ENCODE data around the gene PSME4. TPM values are rescaled to one million over a fixed set of nuclear protein-coding genes. Genes with fewer than 3 reads are reported as not detected.

The PSME4 gene
- total RNA-seq, 1 experiment from 2014 or later = 87.4 TPM

- H3K79me2 ChIP-seq (ENCODE audit: insufficient read depth, low read length) = no peaks in the 10 kb centered on the region
- no peaks in the 10 kb centered on the region for H3K4me1 ChIP-seq (ENCODE audit: insufficient read depth, low read length)
- no peak overlapping the region for H2BK20ac ChIP-seq (ENCODE audit: low read depth, low read length, poor library complexity, severe bottlenecking)
- no peak overlapping the region for H3K14ac ChIP-seq (ENCODE audit: insufficient read depth, low read length)
- H2BK120ac ChIP-seq (ENCODE audit: low read depth, low read length, poor library complexity, severe bottlenecking) = no peak overlapping the region
- H3K9me3 ChIP-seq (ENCODE audit: control insufficient read depth, low read depth, low read length) = no peaks in the 10 kb centered on the region
- H2BK15ac ChIP-seq (ENCODE audit: low read depth, low read length) = no peak overlapping the region
- H3K4me3 Mint-ChIP-seq = no peak overlapping the region
- no peak for DNase-seq
- no peak overlapping the region for H4K8ac ChIP-seq (replicated peaks; ENCODE audit: insufficient read length, low read depth, low read length)
- no peak overlapping the region for H3K56ac ChIP-seq (ENCODE audit: insufficient read length, low read depth, low read length)
- H3K27me3 ChIP-seq (ENCODE audit: insufficient read depth, low read length) = no peaks in the 10 kb centered on the region
- H2AK5ac ChIP-seq (ENCODE audit: insufficient read length, low read length) = no peak overlapping the region
- no peaks in the 10 kb centered on the region for H3K27me3 Mint-ChIP-seq (ENCODE audit: low read depth)
- H3K18ac ChIP-seq (ENCODE audit: insufficient read length, low read depth, low read length) = no peak overlapping the region
- H2BK5ac ChIP-seq (ENCODE audit: insufficient read length, low read length) = no peak overlapping the region
- no peak overlapping the region for H3K4ac ChIP-seq (ENCODE audit: low read depth, low read length)
- no peaks in the 10 kb centered on the region for H3K23me2 ChIP-seq (ENCODE audit: insufficient read length, low read depth, low read length, poor library complexity, severe bottlenecking)
- no peak overlapping the region for H3K9ac ChIP-seq (ENCODE audit: extremely low read depth, insufficient read length, low read length)
- H4K20me1 ChIP-seq (ENCODE audit: control insufficient read depth, insufficient read depth, insufficient read length) = no peaks in the 10 kb centered on the region
- H3K9me3 Mint-ChIP-seq = no peaks in the 10 kb centered on the region
- no peak overlapping the region for H2AFZ ChIP-seq (ENCODE audit: low read length)
- no peak overlapping the region for H3K27ac Mint-ChIP-seq
- no peak overlapping the region for H3K23ac ChIP-seq (ENCODE audit: insufficient read length, low read depth, low read length)
- no peak overlapping the region for H3K27ac ChIP-seq (ENCODE audit: insufficient read length, low read depth, low read length)
- TF ChIP-seq CTCF (conservative IDR thresholded peaks at IDR 0.05) = no peak
- no CpG with 5 or more reads among the region's 4 CpGs for WGBS (ENCODE audit: extremely low coverage, insufficient read length, low lambda C conversion rate)
- no peak overlapping the region for H4K91ac ChIP-seq (ENCODE audit: insufficient read length, low read depth, low read length)
- peaks cover 1 to 7% of the 10 kb centered on the region in 2 experiments; a peak in 3 of 4 replicates for H3K4me1 Mint-ChIP-seq
- no peak overlapping the region for H3T11ph ChIP-seq (ENCODE audit: low read length)
- H2BK12ac ChIP-seq (ENCODE audit: insufficient read length, low read depth, low read length) = no peak overlapping the region
- H3K79me1 ChIP-seq (ENCODE audit: insufficient read depth, low read depth, low read length, poor library complexity, severe bottlenecking) = no peaks in the 10 kb centered on the region
- no peak overlapping the region for H4K5ac ChIP-seq (ENCODE audit: insufficient read length, low read depth, low read length)
- H3K36me3 Mint-ChIP-seq (ENCODE audit: insufficient read depth in 1 of 3, low read depth in 3 of 3) = peaks cover 0 to 16% (median 7%) of the 10 kb centered on the region in 3 experiments; a peak in 5 of 7 replicates
- H3K4me2 ChIP-seq (ENCODE audit: insufficient read depth, insufficient read length, low read length) = no peak overlapping the region
Observed at GRCh38 chr2:53820711-53821110, 150.1 kb downstream of the PSME4 start.
